ENCODE results near the gene SORBS1.

GRCh38 chr10:95312257-95312656, 248.9 kb downstream of the SORBS1 start:
- TF ChIP-seq CTCF (conservative IDR thresholded peaks at IDR 0.05; ENCODE audit: low read depth, low read length) (no peak), EZH2 (IDR thresholded peaks at IDR 0.05; ENCODE audit: borderline replicate concordance, low read depth, low read length, poor library complexity, severe bottlenecking) (no peak)

All from A673 (cell line).